Activated CD8-positive, alpha-beta memory T cell treated with anti-CD3 and anti-CD28 coated beads, Interleukin-2, amount 10 ng/mL, durations not matched to agents 7 days and 5 days (primary cell): ENCODE results near the gene NEK8. TPM values are rescaled to one million over a fixed set of nuclear protein-coding genes. Genes with fewer than 3 reads are reported as not detected.

Experiments
- total RNA-seq, 2 experiments: library from RNA; stranded (reverse); gene quantifications; one replicate each; pipeline ENCODE4 v1.2.3, GENCODE V29; 2021

Gene NEK8
- total RNA-seq, 2 experiments from 2014 or later, result 3.6 to 5.1 TPM

Other genes with a start within 250 kb of the NEK8 start
- not detected for gene FOXN1, start 222.4 kb upstream of the NEK8 start, total RNA-seq
- 10 to 100 TPM; 41.2 to 59.0 TPM for gene UNC119, start 176.2 kb upstream of the NEK8 start, total RNA-seq
- gene PIGS, start 157.3 kb upstream of the NEK8 start, total RNA-seq, result 10 to 100 TPM; 61.0 to 66.2 TPM
- gene ALDOC, start 151.9 kb upstream of the NEK8 start, total RNA-seq, result 10 to 100 TPM; 36.9 to 52.0 TPM
- 100 to 1,000 TPM; 151 to 197 TPM for gene SPAG5, start 129.8 kb upstream of the NEK8 start, total RNA-seq
- 10 to 100 TPM; 25.4 to 28.2 TPM for gene RSKR, start 114.6 kb upstream of the NEK8 start, total RNA-seq
- gene BLTP2, start 83.6 kb upstream of the NEK8 start, total RNA-seq, result 100 to 1,000 TPM; 163 to 186 TPM
- 10 to 100 TPM; 45.9 to 48.9 TPM for gene SDF2, start 66.9 kb upstream of the NEK8 start, total RNA-seq
- gene SUPT6H, start 66.6 kb upstream of the NEK8 start, total RNA-seq, result 10 to 100 TPM; 64.7 to 81.2 TPM
- 1 to 10 TPM; 6.1 to 9.0 TPM for gene PROCA1, start 16.9 kb upstream of the NEK8 start, total RNA-seq
- gene RAB34, start 10.9 kb upstream of the NEK8 start, total RNA-seq, result 1 to 10 TPM; 5.6 to 8.3 TPM
- gene RPL23A, start 8.8 kb upstream of the NEK8 start, total RNA-seq, result 1,000 to 10,000 TPM; 1,823 to 1,960 TPM
- gene TLCD1, start 2.6 kb upstream of the NEK8 start, total RNA-seq, result 1 to 10 TPM; 3.2 to 5.6 TPM
- gene TRAF4, start 15.2 kb downstream of the NEK8 start, total RNA-seq, result 100 to 1,000 TPM in 1 of 2 experiments, 10 to 100 TPM in 1; 60.1 to 107 TPM
- 10 to 100 TPM; 14.5 to 19.6 TPM for gene FAM222B, start 114.0 kb downstream of the NEK8 start, total RNA-seq
- 10 to 100 TPM; 46.1 to 50.6 TPM for gene ERAL1, start 126.2 kb downstream of the NEK8 start, total RNA-seq
- 100 to 1,000 TPM; 143 to 191 TPM for gene FLOT2, start 168.9 kb downstream of the NEK8 start, total RNA-seq
- 10 to 100 TPM; 23.1 to 25.9 TPM for gene DHRS13, start 174.3 kb downstream of the NEK8 start, total RNA-seq
- gene PHF12, start 222.7 kb downstream of the NEK8 start, total RNA-seq, result 10 to 100 TPM; 79.5 to 85.8 TPM